Measurements from ENCODE around the gene EPB41L4A.
"Not testable (repeated sequence)": the region's sequence is repeated elsewhere in the genome, so short reads cannot be mapped to it uniquely, and the experiment has no call there.

The EPB41L4A gene

GRCh38 chr5:112253478-112254250 is 165.4 kb downstream of the EPB41L4A start:
- DNase-seq: no peak
- H3K27me3 Mint-ChIP-seq: peaks cover 10% of the 10 kb centered on the region

GRCh38 chr5:112250551-112250950 is 168.5 kb downstream of the EPB41L4A start:
- H3K27ac Mint-ChIP-seq: no peak overlapping the region
- peaks cover 11% of the 10 kb centered on the region for H3K27me3 Mint-ChIP-seq
- H3K36me3 Mint-ChIP-seq (ENCODE audit: low read depth): no peaks in the 10 kb centered on the region
- no peak for DNase-seq
- no peak overlapping the region for H3K4me3 Mint-ChIP-seq
- H3K9me3 Mint-ChIP-seq: no peaks in the 10 kb centered on the region
- no peaks in the 10 kb centered on the region for H3K4me1 Mint-ChIP-seq (ENCODE audit: low read depth)

More at GRCh38 chr5:112253478-112254250, 165.4 kb downstream of the EPB41L4A start:
- H3K9me3 Mint-ChIP-seq: no peaks in the 10 kb centered on the region
- H3K27ac Mint-ChIP-seq: no peak overlapping the region
- H3K4me1 Mint-ChIP-seq (ENCODE audit: low read depth): no peaks in the 10 kb centered on the region
- H3K36me3 Mint-ChIP-seq (ENCODE audit: low read depth): no peaks in the 10 kb centered on the region
- H3K4me3 Mint-ChIP-seq: no peak overlapping the region

GRCh38 chr5:112248623-112249022 is 170.5 kb downstream of the EPB41L4A start:
- Mint-ChIP-seq H3K4me3 (no peak overlapping the region), H3K9me3 (no peaks in the 10 kb centered on the region), H3K36me3 (ENCODE audit: low read depth) (no peaks in the 10 kb centered on the region), H3K27ac (no peak overlapping the region), H3K4me1 (ENCODE audit: low read depth) (no peaks in the 10 kb centered on the region), H3K27me3 (peaks cover 15% of the 10 kb centered on the region)
- DNase-seq: no peak

GRCh38 chr5:112247960-112248359 is 171.1 kb downstream of the EPB41L4A start:
- Mint-ChIP-seq H3K4me3 (no peak overlapping the region), H3K9me3 (no peaks in the 10 kb centered on the region), H3K36me3 (ENCODE audit: low read depth) (no peaks in the 10 kb centered on the region), H3K27ac (no peak overlapping the region), H3K27me3 (peaks cover 15% of the 10 kb centered on the region), H3K4me1 (ENCODE audit: low read depth) (no peaks in the 10 kb centered on the region)
- DNase-seq: no peak

- Mint-ChIP-seq H3K4me3 (no peak overlapping the region), H3K27me3 (peaks cover 11% of the 10 kb centered on the region), H3K9me3 (no peaks in the 10 kb centered on the region), H3K4me1 (ENCODE audit: low read depth) (no peaks in the 10 kb centered on the region), H3K27ac (no peak overlapping the region), H3K36me3 (ENCODE audit: low read depth) (no peaks in the 10 kb centered on the region)
- no peak for DNase-seq
These were observed 173.4 kb downstream of the EPB41L4A start for GRCh38 chr5:112245656-112246055.

GRCh38 chr5:112239996-112240395 is 179.1 kb downstream of the EPB41L4A start:
- DNase-seq: no peak
- Mint-ChIP-seq H3K9me3 (no peaks in the 10 kb centered on the region), H3K4me1 (ENCODE audit: low read depth) (no peaks in the 10 kb centered on the region), H3K27me3 (peaks cover 17% of the 10 kb centered on the region), H3K4me3 (no peak overlapping the region), H3K27ac (no peak overlapping the region), H3K36me3 (ENCODE audit: low read depth) (no peaks in the 10 kb centered on the region)

- Mint-ChIP-seq H3K36me3 (ENCODE audit: low read depth) (no peaks in the 10 kb centered on the region), H3K4me1 (ENCODE audit: low read depth) (no peaks in the 10 kb centered on the region), H3K4me3 (no peak overlapping the region), H3K9me3 (no peaks in the 10 kb centered on the region), H3K27me3 (peaks cover 13% of the 10 kb centered on the region), H3K27ac (no peak overlapping the region)
- no peak for DNase-seq
These were observed 180.6 kb downstream of the EPB41L4A start for GRCh38 chr5:112238473-112238872.

GRCh38 chr5:112237456-112237855 is 181.6 kb downstream of the EPB41L4A start:
- DNase-seq: no peak
- H3K9me3 Mint-ChIP-seq: no peaks in the 10 kb centered on the region
- no peaks in the 10 kb centered on the region for H3K4me1 Mint-ChIP-seq (ENCODE audit: low read depth)
- no peak overlapping the region for H3K4me3 Mint-ChIP-seq
- H3K27me3 Mint-ChIP-seq: peaks cover 13% of the 10 kb centered on the region
- H3K27ac Mint-ChIP-seq: no peak overlapping the region
- H3K36me3 Mint-ChIP-seq (ENCODE audit: low read depth): no peaks in the 10 kb centered on the region

- no peak overlapping the region for H3K27ac Mint-ChIP-seq
- no peak for DNase-seq
- peaks cover 15% of the 10 kb centered on the region for H3K27me3 Mint-ChIP-seq
- H3K9me3 Mint-ChIP-seq: no peaks in the 10 kb centered on the region
- H3K36me3 Mint-ChIP-seq (ENCODE audit: low read depth): no peaks in the 10 kb centered on the region
- no peaks in the 10 kb centered on the region for H3K4me1 Mint-ChIP-seq (ENCODE audit: low read depth)
- H3K4me3 Mint-ChIP-seq: no peak overlapping the region
These were observed 185.1 kb downstream of the EPB41L4A start for GRCh38 chr5:112234000-112234399.

- Mint-ChIP-seq H3K36me3 (ENCODE audit: low read depth) (no peaks in the 10 kb centered on the region), H3K27ac (no peak overlapping the region), H3K4me3 (no peak overlapping the region), H3K9me3 (no peaks in the 10 kb centered on the region), H3K4me1 (ENCODE audit: low read depth) (no peaks in the 10 kb centered on the region), H3K27me3 (peaks cover 17% of the 10 kb centered on the region)
- no peak for DNase-seq
These were observed 186.4 kb downstream of the EPB41L4A start for GRCh38 chr5:112232667-112233066.

- no peak for DNase-seq
- Mint-ChIP-seq H3K27ac (no peak overlapping the region), H3K36me3 (ENCODE audit: low read depth) (no peaks in the 10 kb centered on the region), H3K4me1 (ENCODE audit: low read depth) (no peaks in the 10 kb centered on the region), H3K27me3 (peaks cover 11% of the 10 kb centered on the region), H3K9me3 (no peaks in the 10 kb centered on the region), H3K4me3 (no peak overlapping the region)
These were observed 188.5 kb downstream of the EPB41L4A start for GRCh38 chr5:112230606-112231005.

- peaks cover 11% of the 10 kb centered on the region for H3K27me3 Mint-ChIP-seq
- no peak for DNase-seq
- no peaks in the 10 kb centered on the region for H3K36me3 Mint-ChIP-seq (ENCODE audit: low read depth)
- H3K4me3 Mint-ChIP-seq: no peak overlapping the region
- H3K9me3 Mint-ChIP-seq: no peaks in the 10 kb centered on the region
- no peak overlapping the region for H3K27ac Mint-ChIP-seq
- no peaks in the 10 kb centered on the region for H3K4me1 Mint-ChIP-seq (ENCODE audit: low read depth)
These were observed 190.4 kb downstream of the EPB41L4A start for GRCh38 chr5:112228667-112229066.

GRCh38 chr5:112227911-112228631 is 191.0 kb downstream of the EPB41L4A start:
- H3K27ac Mint-ChIP-seq: no peak overlapping the region
- DNase-seq: no peak
- no peaks in the 10 kb centered on the region for H3K4me1 Mint-ChIP-seq (ENCODE audit: low read depth)
- H3K27me3 Mint-ChIP-seq: peaks cover 16% of the 10 kb centered on the region
- no peaks in the 10 kb centered on the region for H3K9me3 Mint-ChIP-seq
- H3K36me3 Mint-ChIP-seq (ENCODE audit: low read depth): no peaks in the 10 kb centered on the region
- no peak overlapping the region for H3K4me3 Mint-ChIP-seq

GRCh38 chr5:112226215-112226614 is 192.9 kb downstream of the EPB41L4A start:
- peaks cover 17% of the 10 kb centered on the region for H3K27me3 Mint-ChIP-seq
- H3K9me3 Mint-ChIP-seq: no peaks in the 10 kb centered on the region
- H3K27ac Mint-ChIP-seq: no peak overlapping the region
- H3K36me3 Mint-ChIP-seq (ENCODE audit: low read depth): no peaks in the 10 kb centered on the region
- no peaks in the 10 kb centered on the region for H3K4me1 Mint-ChIP-seq (ENCODE audit: low read depth)
- no peak for DNase-seq
- no peak overlapping the region for H3K4me3 Mint-ChIP-seq

GRCh38 chr5:112222997-112223396 is 196.1 kb downstream of the EPB41L4A start:
- H3K36me3 Mint-ChIP-seq (ENCODE audit: low read depth); H3K9me3 Mint-ChIP-seq; H3K27me3 Mint-ChIP-seq; H3K4me3 Mint-ChIP-seq; H3K4me1 Mint-ChIP-seq (ENCODE audit: low read depth); H3K27ac Mint-ChIP-seq; DNase-seq: not testable (repeated sequence)

Measured in activated T-cell treated with anti-CD3 and anti-CD28 coated beads, Interleukin-2, amount 50 U/mL, for 24 hours (primary cell).